Hippocampal formation (tissue), 2 donors: Measurements from ENCODE around the gene KCNK5.

ENCODE experiments used
- DNase-seq, 2 donors: peaks; one replicate each; lab custom pipeline; 2025; lab: John Stamatoyannopoulos, UW

Gene KCNK5

DNA sequence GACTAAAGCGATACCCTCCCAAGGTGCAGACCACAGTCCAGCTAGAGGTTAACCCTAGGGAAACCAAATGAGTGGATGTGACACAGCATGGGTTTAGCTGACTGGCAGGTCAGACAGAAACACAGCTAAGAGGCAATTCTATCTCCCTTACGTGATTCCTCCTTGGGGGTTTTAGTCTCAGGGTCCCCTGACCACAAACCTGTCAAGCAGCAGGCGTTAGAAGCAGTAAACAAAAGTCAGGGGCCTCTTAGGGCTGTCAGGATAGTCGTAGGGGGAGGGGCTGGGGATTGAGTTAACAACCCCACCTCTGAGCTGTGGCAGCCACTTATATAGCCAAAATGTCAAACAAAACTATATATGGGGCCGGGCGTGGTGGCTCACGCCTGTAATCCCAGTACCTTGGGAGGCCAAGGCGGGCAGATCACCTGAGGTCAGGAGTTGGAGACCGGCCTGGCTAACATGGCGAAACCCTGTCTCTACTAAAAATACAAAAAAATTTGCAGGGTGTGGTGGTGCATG is 13.6 kb downstream of the KCNK5 start:
- no peak for DNase-seq

DNA sequence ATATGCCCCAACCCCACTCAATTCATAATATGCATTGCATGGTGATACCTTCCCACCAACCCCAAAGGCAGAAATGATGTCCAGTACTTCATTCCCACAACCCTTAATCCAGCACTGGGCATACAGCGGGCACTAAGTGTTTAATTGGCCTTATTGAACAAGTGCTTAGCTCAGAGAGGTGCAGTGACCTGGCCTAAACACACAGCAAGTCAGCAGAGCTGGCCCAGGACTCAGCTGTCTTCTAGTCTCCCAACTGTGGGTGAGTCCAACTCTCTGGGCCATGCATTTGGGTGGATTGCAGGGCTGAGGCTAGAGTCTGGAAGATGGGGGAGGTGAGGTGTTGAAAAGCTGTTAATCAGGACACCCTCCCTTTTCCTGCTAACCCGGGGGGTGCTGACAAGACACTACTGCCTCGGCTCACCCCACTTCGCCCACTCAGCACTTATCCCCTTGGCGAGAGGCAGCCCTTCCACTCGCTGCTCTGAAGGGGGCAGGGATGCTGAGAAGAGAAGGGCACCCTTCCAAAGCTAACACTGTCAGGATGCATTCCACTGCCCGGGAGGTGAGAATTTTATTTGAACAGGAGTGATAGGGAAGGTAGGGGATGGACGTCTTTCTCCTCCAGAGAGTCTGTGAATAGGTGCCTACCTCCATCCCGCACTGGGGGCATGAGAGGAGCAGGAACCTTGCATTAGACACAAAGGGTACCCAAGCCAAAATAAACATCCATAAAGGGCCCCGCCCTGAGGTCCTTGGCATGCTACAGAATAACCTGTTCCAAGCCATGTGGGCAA is 14.2 kb downstream of the KCNK5 start:
- no peak for DNase-seq

DNA sequence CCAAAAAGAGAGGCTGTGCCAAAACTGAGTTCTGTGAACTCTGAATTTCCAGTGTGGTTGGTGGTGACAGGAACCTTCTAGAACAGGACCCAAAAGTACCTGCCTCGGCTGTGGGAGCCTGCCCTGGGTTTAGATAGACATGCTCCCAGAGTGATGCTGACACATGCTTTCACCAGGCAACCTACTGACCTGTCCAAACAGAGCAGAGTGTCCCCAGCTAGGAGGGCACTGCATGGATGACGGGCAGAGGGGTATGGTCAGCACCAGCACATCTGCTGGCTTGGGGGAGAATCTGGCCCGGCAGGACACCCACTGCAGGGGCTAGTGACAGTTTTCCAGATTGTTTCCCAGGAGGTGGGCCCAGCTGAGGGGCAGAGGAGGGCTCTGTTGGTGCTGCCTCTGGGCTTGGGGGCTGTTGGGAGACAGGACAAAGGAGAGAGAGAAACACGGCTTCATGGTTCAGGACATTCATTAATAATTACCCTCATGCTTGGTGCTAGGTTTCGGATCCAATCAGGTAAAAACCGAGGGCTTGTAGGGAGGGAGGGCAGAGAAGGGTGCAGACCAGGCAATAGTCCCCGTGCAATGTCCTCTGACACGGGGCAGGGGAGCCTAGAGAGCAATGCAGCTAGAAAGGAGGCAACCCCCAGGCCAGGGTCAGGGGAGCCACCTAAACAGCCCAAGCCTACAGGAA is 15.0 kb downstream of the KCNK5 start:
- DNase-seq: no peak

DNA sequence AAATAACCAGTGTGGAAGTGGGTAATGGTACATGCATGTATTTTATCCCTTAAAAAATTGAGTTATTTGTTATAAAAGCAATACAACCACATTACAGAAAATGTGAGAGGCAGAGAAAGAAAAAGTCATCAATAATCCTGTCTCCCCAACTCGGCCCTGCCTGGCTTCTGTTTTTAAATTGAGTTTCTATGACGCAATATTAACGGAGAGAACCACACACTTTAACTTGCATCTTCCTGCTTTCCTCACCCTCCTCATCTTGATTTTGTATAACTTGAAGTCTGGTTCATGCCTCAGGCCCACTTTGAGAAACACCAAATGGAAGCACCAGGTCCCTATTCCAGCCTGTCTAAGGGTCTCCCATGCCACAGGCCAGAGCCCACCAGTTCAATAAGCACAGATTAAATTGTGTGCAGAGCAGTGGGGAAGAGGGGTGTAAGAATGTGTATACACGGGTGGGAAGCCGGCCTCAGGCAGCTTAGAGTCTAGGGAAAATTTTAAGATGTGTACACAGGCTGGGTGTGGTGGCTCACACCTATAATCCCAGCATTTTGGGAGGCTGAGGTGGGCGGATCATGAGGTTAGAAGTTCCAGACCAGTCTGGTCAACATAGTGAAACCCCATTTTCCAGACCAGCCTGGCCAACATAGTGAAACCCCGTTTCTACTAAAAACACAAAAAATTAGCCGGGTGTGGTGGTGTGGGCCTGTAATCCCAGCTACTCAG is 15.9 kb downstream of the KCNK5 start:
- no peak for DNase-seq

DNA sequence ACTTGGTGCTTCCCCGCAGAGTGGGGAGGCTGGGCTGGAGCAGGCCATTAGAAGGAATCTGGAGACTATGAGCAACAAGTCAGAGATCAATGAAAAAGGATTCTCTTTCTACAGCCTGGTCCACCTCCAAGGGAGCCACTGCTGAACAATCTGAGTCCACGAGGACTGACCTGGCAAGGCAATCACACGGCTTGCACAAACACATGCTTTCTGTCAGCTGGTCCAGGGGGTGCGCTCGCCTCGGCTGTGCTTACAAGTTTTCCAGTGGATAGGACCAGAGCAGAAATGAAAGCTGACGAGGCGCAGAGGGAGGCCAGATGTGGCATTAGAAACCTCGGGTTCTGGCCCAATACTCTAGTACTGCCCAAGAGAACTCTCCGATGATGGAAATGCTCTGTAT is 18.1 kb downstream of the KCNK5 start:
- no peak for DNase-seq

DNA sequence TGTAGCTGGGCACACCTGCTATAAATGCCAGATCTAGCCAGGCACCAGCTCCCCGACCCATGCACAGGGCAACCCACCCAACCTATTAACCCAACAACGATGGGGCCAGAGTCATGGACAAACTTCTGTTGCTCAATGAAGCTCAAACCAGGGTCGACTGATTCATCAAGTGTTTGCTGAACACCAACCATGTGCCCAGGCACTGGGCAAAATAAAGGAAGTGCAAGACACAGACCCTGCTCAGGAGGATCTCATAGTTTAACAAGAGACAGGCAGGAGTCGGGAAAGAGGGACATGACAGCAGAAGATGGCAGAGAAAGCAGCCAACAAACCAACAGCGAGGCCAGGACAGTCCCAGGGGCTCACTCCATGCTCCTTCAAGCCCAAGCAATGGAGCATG is 18.8 kb downstream of the KCNK5 start:
- DNase-seq: no peak

DNA sequence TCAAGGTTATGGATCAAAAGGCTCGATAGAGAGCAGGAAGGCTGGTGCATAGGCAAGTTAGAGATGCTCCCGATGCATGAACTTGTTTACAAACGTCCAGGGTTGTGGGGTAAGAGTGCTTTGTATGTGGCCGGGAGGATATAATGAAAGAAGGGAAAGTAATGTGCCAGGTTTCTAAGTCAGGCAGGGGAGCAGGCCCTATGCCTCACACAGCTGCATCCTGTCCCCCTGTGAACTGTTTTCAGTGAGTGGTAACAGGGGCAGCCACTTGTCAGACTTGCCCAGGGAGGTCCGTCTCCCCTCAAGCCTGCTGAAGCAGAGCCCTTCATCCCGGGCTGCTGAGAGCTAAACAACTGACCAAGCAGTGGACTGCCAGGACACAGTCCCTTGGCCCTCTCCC is 19.4 kb downstream of the KCNK5 start:
- no peak for DNase-seq

DNA sequence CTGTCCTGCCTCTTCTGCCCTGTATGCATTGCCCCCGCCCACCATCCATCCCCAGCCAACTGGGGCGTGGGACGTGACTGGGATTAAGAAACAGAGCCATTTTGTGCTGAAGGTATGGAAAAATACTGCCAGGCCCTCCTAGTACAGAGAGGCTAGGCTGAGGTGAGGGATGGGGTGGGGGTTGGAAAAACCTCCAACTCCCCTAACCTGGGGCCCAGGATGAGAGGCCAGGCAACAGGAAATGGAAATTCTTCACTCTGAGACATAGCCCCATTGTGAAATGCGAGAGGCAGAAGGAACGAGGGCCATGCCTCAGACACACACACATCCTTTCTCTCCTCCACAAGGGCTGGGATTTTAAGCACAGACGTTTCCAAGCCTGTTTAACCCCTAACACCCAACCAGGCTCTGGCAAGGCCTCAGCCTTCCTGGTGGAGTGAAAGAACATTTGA is 19.9 kb downstream of the KCNK5 start:
- no peak for DNase-seq

DNA sequence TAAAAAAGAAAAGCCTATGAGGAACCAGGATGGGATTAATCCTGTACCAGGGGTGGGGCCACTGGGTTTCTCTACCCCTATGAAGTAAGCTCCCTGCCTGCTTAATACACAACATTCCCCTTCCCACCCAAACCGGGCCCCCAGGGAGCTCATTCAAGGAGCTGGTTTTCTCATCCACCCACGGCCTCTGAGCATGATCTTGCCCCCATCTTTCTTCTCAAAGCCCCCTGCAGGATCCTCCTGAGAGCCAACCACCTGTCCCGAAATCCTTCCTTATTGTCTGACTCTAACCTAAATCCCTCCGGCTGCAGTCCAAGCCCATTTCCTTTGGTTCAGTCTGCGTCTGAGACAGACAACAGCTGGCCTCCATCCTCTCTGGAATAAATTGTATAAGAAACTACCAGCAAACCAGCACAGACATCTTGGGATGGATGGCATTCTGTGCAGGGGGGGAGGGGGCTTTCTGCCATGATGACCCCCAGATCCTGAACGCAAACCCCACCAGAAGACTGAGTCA is 21.0 kb downstream of the KCNK5 start:
- DNase-seq: no peak

DNA sequence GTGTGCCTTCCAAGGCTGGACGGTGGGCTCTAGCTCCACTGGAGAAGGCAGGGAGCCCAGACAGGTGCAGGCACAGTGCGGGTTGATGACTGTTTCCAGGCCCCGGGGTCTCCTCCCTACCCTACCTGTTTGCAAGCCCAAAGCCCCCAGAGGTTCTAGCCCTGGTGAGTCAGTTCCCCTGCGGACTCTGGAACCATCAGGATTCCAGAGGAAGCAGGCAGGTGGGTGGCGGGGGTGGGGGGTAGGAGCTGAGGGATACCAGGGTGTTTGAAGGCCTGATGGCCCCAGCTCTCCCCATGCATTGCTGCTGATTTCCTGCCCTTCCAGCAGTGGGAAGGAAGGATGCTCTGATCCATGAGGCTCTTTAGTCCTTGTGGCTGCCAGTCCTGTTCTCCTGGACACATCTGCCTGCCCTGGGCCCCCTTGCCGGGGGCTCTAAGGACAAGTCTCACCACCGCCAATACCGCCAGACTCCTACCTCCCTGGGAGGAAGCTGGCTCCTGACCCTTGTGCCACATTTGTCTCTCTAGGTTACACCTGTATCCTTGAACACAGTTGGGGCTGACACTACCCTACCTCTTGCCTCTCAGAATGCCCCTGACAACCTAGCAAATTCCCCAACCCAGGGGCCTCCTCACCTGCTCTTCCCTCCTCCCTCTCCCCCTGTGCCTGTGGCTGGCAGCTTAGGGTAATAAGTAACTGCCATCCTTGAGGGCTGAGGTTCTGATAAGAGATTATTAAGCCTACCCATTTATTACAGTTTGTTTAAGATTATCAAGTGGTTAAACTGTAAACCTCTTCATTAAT is 21.7 kb downstream of the KCNK5 start:
- DNase-seq: no peak

DNA sequence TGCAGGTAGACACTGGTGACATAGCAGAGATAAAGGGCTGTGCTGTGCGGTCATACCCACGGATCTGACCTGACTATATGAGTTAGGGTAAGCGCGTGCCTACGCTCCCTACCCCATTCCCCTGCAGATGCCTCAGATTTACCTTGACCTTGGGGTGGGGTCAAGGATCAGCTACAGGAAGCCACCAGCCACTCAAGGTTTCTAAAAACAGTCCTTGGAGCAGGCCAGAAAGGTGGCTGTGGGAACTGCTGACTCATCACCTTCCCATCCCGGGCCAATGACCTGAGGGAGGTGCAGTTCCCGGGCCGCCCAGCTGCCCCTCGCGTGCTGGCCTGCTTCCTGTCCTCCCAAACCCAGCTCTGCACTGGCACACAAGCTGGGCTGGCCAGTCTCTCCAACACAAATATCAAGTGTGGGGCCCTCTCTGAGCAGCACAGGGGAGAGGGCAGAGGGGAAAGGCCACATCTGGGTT is 23.0 kb downstream of the KCNK5 start:
- DNase-seq: no peak

DNA sequence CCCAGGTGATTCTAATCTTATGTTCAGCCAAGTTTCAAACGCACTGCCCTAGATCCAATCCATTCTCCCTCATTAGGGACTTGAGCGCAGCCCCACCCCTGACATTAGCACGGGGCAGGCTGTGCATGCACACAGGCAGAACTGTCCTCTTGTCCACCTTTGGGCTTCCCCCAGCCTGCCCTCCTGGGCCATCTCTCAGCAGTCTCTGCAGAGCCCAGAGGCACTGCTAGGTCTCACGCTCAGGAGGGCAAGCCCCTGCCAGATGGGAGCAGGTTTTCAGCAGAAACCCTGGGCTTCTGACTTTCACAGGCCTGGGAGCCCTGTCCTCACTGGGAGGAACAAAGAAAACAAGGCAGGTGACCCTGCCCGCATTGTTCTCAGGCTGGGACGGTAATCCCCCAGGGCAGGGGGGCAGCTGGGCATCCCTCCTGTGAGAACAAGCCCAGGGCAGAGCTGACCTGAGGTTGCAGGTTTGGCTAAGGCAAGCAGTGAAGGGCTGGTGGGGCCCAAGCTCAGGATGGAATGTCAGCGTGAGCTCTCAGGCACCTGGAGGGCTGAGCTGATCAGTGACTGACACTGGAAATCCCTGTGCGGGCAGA is 24.5 kb downstream of the KCNK5 start:
- DNase-seq: no peak

DNA sequence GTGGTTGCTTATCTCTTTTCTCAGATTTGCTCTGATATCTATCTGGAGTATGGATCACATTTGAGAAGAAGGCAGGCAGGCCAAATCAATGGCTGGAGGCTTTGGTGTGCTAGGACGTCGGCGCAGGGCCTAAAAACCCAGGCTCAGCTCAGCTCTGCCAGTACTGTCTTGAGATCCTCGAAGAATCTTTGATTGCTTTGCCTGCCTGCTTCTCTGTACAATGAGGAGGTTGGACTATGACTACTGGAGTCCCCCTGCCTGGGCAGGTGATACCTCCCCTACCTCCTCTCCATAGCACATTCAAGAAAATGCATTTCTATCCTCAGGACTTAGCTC is 25.1 kb downstream of the KCNK5 start:
- no peak for DNase-seq

DNA sequence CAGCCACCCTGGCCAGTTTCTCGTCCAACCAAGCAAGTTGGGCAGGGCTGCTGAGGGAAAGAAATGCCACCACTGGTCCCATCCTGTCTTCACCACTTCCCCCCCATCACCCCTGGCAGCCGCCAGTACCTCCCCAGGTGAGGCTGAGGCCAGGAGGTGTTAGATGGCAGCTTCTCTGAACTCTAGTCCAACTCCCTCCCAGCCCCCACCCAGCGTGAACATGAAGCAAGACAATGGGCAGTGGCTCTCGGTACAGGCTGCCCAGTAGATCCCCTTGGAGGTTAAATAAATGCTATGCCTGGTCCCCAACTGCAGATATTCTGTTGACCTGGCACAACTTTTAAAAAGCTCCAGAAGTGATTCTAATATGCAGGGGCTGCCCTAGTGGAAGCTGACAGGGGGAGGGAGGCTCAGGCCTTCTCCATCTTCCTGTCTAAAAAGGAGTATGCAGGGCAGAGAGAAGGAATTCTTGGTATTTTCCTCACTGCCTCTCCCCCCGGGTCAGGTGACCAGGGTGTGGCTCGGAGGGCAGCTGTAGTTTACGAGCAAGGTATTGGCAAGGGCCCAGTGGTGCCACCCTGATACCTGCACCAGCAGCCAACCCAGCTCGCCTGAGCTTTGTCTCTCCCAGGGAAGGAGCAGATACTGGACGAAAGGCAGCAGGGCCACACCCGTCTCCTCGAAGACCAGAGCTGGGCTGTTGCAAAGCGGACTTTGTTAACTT is 25.7 kb downstream of the KCNK5 start:
- DNase-seq: no peak

DNA sequence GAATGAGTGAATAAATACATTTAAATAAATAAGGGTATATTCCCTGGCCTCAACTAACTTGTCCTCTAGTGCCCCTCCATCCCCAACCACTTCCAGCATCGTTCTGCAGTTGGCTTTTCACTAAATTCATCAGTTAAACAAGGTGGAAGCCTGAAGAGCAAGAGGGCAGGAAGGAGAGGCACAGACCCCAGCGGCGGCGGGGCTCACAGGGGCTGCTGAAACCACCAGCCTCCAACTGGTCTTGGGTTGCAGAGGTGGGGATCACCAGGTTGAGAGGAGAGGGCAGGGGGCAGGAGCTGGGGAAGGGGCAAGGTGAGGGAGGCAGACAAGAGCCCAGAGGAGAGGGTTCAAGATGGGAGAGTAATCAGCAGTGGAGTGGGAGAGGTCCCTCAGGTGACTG is 27.1 kb downstream of the KCNK5 start:
- no peak for DNase-seq

DNA sequence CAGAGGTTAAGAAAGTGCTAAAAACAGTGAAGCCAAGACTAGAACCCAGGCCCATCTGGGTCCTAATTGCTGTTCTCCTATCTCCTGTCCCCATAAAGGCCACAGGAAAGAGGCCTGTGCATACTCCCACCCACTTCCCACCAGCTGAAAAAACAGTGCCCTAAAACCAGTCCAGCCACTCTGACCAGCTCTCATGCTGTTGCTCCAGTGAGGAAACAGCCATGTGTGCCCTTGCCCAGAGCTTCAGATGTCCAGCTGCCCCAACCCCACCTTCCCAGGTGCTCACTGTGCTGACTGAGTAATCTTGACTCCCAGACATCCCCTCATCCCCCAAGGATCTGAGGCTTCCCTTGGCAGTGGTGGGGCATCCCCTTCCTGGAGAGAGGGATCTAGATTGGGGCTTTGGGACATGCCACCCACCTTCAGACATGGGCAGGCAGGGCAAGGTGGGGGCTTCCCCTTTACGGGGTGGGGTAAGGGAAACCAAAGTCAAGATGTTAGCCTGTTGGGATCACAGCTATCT is 28.7 kb downstream of the KCNK5 start:
- no peak for DNase-seq

DNA sequence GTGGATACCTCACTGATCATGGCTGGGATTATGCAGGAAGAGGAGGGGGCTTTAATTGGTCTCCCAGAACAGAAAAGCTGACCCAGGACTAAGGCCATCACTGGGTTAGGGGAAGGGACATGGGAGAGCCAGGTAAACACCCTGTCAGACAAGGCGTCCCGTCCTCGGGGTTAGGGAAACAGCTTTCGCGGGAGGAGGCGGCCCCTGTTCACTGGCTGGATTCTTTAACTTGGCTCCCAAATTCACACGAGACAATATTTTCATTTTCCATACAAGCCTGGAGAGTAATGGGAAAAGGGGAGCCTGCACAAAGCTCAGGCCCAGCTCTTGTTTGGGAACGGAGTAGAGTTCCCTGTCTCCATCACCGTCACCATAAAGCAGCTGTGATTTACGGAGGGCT is 29.3 kb downstream of the KCNK5 start:
- no peak for DNase-seq

DNA sequence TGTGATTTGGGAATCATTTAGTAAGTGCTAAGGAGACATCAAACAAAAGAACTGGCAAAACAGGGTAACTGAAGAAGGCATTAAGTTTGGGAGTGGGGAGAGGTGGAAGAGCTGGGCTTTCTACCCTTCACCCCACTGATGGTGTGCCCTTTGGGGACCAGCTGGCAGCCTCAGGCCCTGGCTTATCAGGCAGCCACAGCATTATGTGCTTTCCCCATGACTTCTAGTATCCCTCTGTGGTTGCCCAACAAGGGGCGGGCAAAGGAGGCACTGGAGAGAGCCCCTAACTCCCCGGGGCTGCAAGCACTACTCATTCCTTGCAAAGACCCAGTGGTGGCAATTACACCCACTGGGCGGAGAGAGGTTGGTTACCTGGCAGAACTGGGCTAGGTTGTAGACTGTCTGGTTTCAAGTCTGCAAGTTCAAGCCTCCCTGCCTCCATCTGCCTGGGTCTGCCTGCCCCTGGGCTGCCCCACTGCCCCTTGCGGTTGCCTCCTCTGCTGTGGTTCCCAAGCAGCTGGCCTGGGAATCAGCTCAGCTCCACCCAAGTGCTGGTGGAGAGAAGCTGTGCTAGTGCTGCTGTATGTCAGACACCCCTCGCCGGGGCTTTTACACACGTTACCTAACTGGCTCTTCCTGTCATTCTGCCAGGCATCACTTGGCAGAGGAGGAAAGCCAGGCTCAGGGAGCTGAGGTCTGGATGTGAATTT is 29.9 kb downstream of the KCNK5 start:
- DNase-seq: no peak

DNA sequence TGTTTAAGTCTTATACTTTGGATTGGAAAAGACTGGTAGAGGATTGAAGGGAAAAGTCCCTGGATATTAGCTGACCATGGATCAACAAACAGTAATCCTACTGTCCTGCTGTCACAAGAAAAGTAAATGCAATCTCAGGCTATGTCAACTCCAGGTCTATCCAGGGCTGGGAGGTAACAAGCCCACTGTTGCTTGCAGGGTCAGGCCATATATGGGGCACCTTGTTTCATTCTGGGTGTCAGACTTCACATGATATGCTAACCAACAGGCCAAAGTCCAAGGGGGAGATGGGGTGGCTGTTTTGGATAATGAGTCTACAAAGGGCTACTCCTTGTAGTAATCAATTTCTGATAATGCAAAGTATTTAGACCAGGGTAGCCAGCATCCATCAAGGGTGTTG is 30.7 kb downstream of the KCNK5 start:
- DNase-seq: no peak
